ENCODE data around the gene LOXHD1.

LOXHD1 gene

GRCh38 chr18:46528037-46528436, 129.0 kb downstream of the LOXHD1 start:
- no peak for DNase-seq

- DNase-seq, result no peak
Measured at GRCh38 chr18:46519870-46520269, 137.2 kb downstream of the LOXHD1 start.

- no peak for DNase-seq
Measured at GRCh38 chr18:46518438-46518837, 138.6 kb downstream of the LOXHD1 start.

- DNase-seq, result no peak
Measured at GRCh38 chr18:46516555-46516954, 140.5 kb downstream of the LOXHD1 start.

- no peak for DNase-seq
Measured at GRCh38 chr18:46510386-46510785, 146.6 kb downstream of the LOXHD1 start.

GRCh38 chr18:46509530-46509929, 147.5 kb downstream of the LOXHD1 start:
- DNase-seq, result no peak

- no peak for DNase-seq
Measured at GRCh38 chr18:46506974-46507586, 149.9 kb downstream of the LOXHD1 start.

GRCh38 chr18:46502444-46502843, 154.6 kb downstream of the LOXHD1 start:
- no peak for DNase-seq

- no peak for DNase-seq
Measured at GRCh38 chr18:46497129-46497528, 159.9 kb downstream of the LOXHD1 start.

- DNase-seq, result no peak
Measured at GRCh38 chr18:46488471-46489213, 168.4 kb downstream of the LOXHD1 start.

- DNase-seq, result no peak
Measured at GRCh38 chr18:46485675-46486194, 171.3 kb downstream of the LOXHD1 start.

- no peak for DNase-seq
Measured at GRCh38 chr18:46484971-46485370, 172.0 kb downstream of the LOXHD1 start.

GRCh38 chr18:46482831-46483230, 174.2 kb downstream of the LOXHD1 start:
- no peak for DNase-seq

- DNase-seq, result no peak
Measured at GRCh38 chr18:46481847-46482245, 175.2 kb downstream of the LOXHD1 start.

GRCh38 chr18:46481048-46481846, 175.8 kb downstream of the LOXHD1 start:
- DNase-seq, result no peak

GRCh38 chr18:46480226-46480625, 176.8 kb downstream of the LOXHD1 start:
- DNase-seq, result no peak

GRCh38 chr18:46478796-46479195, 178.2 kb downstream of the LOXHD1 start:
- DNase-seq, result no peak

GRCh38 chr18:46477425-46478011, 179.5 kb downstream of the LOXHD1 start:
- DNase-seq, result peak; percentile 59

GRCh38 chr18:46475390-46475752, 181.6 kb downstream of the LOXHD1 start:
- DNase-seq, result no peak

GRCh38 chr18:46474487-46475389, 182.3 kb downstream of the LOXHD1 start:
- DNase-seq, result peak; percentile 68

- no peak for DNase-seq
Measured at GRCh38 chr18:46471809-46472498, 185.1 kb downstream of the LOXHD1 start.

- DNase-seq, result no peak
Measured at GRCh38 chr18:46470714-46471113, 186.3 kb downstream of the LOXHD1 start.

All from NCI-H2029 treated with DMSO at 0.1 percent for 48 hours (cell line).